GM21367 (cell line): ENCODE measurements around the gene POU6F2.

Experiments used
- ATAC-seq: cut with Tn5 transposase; IDR thresholded peaks from one replicate; pipeline ENCODE4 v1.9.1; 2021; ENCODE audit not compliant: unreplicated experiment

Gene POU6F2

DNA sequence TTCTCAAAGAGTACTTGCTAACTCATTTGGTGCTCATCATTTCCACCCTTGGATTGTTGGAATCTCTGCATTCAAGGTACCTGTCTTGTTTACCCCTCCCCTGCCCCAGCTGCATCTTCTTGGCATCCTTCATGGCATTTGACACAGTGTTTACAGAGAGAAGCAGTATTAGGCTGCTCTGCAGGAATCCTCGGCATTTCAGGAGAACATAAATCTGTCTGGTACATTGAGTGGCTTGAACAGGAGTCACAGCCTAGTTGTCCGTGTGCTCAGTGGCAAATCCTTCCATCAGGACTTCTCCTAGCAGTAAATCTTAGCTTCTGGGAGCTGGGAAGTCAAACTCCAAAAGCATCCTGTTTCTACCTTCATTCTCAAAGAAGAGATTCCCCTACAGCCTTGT, 451.7 kb downstream of the POU6F2 start:
- no peak for ATAC-seq

DNA sequence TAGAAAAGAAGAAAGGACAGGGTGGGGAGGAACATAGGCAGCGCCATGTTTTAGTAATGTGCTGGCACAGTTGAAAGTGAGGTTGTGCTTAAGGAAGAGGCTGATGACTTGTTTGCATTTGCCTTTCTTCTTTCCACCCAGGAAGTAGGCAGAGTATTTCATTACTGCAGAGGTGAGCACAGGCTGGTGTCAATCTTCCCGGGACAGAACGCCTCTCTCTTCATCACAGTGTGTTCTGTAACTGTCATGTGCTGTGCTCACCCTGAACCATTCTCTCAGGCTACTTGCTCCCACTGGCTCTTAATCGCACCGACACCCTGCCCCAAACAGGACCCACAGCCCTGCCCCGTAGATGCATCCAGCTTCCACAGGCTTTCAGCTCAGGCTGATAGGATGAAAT, 452.7 kb downstream of the POU6F2 start:
- no peak for ATAC-seq

DNA sequence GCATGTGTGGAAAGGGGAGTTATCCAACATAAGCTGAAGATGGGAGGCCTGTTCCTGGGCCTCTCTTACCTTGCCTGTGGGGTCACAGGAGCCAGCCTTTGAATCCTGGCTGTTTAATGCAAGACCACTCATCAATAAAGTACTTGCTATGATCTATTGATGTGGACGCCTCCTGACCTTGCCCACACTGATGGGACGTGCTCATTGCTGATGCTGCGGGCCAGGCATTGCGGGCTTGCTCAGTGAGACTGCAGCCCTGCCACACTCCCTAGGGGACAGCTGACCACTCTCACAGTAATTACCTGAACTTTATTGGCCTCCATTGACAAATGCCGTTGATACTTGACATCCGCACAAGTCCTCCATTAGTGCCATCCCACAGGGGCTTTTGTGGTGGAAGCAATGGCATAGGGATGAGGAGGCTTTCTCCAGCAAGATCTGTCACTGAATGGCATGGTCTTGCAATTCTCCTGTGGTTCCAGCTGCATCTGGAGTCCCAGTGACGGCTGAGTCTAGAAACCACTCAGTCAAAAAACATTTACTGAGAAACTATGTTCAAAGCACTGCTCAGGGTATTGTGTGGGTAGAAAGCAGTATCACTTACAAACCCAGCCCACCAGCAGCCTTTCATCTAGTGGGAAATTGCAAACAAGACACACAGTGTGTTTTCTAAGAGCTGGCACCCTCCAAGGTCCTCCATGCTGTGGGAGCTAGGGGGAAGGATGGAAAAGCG, 453.4 kb downstream of the POU6F2 start:
- ATAC-seq, result no peak

DNA sequence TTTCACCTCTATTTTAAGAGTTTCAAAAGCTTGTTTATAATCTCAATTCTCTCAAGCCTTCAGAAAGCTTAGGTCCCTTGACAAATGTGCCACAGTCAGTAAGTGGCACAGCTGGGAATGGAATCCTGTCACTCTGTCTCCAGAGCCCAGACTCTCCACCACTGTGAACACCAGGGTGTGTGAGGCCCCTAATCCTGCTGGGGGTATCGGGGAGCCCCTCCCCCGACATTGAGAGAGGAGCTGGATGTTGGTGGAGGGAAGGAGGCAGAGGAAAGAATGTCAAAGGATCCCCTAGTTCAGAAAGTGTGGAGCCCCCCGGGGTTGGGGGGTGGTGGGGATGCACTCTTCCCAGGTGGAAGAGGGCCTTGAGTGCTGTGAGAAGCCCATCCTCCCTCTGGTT, 454.7 kb downstream of the POU6F2 start:
- ATAC-seq, result no peak

DNA sequence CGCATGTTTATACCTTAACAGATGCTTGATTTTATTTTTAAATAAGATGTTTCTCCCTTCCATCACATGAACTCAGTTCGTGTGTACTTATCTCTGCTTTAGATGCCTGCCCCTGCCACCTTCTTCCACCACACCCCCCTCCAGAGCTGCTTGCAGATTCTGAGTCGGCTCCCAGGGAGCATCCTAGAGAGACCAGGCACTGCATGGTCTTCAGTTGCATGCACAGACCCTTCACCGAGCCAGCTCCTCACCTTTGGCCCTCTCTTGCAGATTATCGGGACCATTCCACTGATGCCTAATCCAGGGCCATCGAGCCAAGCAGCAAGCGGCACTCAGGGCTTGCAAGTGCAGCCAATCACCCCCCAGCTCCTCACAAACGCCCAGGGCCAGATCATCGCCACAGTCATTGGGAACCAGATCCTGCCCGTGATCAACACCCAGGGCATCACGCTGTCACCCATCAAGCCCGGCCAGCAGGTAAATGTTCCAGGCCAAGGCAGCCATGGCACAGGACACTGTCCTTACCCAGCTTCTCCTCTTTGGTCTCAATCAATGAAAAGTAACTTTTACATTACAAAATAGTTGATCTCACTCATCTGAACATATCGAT, 455.2 kb downstream of the POU6F2 start:
- ATAC-seq, result no peak

DNA sequence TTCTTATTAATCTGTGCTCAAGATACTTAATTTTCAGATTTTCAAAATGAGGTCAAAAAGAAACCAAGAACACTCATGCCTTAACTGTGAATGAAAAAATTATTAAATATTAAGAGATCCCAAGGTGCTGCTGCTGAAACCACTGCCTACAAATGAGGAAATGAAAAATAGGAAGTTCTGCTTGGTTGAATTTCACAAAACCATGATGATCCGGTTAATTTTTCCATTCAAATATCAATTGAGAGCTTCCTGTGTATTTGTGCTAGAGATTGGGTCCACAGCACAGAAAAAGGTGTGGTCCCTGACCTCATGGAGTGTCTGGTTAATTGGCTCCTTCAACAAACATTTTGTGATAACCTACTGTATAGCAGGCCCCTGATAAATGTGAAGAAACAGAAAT, 455.8 kb downstream of the POU6F2 start:
- ATAC-seq, result no peak

DNA sequence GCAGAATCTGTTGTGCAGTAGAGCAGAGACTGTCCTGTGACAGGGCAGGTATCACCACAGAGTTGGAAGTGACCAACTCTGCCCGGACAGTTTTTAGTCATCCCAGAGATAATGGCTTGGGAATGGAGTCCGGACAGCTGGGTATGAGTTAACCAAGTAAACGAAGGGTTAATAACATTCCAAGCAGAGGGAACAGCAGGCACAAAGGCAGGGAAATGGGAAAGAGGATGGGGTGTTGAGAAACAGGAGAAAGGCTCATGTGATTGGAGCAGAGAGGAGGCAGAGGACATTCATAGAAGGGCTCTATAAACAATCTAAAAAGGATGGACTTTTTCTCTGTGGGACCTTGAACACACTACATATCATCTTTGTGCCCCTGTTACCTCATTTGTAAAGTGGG, 456.3 kb downstream of the POU6F2 start:
- no peak for ATAC-seq

DNA sequence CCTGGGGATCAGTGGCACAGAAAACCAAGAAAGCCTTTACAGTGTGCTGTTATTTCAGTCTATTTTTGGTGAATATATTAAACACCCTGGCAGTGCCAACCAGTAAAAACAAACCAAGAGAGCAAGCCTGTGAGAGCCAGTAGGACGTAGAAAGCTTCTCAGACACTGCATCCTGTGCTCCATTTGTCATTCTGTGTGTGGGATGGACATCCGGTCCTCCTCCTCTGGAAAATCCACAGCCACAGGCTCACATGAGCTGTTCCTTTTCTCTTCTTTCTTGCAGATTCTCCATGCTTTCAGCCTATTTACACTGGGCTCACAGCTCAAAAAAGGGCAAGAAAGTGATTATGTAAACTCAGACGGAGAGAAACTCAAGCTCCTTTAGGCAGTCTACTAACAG, 468.8 kb downstream of the POU6F2 start:
- no peak for ATAC-seq

DNA sequence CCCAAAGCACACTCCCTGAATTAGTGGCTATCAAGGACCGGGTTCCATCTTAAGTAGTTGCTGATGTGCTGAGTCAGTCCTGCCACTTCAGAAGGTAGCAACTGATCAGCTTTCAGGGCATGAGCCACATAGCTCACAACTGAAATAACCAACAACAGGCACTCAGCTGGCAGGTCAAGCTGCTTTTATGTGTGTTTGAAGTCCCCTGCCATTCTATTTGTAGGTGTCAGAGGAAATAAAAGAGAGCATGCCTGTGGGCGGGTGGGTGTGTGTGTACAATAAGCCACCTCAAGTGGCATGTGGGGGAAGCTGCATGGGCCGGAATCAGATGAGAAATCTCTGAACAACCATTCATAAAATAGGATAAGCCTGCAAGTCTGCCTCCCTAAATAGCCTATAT, 474.2 kb downstream of the POU6F2 start:
- no peak for ATAC-seq

DNA sequence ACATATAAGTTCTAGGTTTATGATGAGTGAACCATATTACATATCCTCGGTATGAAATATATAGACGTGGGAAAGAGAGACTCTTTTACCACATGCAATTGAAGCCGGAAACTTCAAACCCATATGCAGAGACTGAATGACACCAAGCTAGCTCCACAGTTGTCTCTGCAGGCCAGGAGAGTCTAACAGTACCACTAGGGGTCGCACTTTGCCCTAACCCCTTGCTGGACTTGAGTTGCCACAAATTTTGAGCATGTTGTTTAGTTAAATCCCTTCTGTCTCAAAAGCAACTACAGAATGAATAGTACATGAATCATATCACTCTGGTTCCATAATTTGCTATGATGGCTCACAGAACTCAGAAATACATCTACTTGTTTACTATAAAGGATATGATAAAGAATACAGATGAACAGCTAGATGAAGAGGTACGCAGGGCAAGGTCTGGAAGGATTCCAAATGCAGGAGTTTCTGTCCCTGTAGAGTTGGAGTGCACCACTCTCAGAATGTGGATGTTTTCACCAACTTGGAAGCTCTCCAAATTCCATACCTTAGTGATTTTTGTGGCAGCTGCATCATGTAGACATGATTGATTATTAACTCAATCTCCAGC, 476.1 kb downstream of the POU6F2 start:
- peak; percentile 91 for ATAC-seq

DNA sequence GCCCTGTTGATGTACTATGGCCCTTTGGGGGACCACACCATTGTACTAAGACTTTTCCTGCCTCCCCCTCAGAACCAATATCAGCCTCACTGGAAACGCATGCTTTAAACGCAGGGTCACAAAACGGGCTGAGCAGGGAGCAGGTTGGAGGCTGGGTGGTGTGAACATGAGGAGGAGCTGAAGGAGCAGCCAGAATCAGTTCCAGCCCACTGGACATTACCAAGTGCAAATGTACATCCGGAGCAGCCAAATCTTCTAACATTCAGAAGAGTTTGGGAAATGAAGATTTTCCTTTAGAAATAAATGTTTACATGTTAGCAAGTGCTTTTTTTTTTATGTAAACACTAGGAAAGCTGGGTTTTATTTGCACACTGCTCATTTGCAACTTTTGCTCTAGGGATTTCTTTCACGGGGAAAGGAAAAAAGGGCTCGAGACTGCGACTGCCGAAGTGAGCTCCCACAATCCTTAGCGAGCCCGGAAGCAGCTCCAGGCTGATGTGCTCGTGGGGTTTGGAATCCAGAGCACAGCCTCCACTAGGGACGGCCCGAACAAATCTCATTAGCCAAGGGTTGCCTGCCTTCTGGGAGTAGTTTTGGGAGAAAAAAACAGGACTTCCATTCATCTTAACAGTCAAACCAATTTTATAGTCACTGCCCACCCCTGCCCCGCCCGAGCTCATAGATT, 480.5 kb downstream of the POU6F2 start:
- no peak for ATAC-seq

DNA sequence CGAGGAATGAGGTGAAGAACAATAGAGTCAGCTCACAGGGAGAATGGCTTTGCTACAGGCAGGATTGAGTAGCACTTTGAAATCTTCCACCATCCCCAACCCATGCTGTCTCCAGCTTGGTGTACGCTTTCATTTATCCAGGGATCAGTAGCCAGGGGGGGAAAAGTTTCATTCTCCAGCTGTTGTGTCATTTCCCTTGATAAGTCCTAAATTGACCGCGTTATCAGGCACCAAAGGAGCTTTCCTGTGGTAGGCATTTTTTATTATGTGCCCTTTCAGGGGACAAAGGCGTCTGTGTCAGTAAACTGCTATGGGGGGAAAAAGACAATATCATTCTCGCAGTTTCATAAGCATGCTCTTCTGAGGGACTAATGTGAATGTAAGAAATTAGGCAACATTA, 481.9 kb downstream of the POU6F2 start:
- ATAC-seq, result no peak

DNA sequence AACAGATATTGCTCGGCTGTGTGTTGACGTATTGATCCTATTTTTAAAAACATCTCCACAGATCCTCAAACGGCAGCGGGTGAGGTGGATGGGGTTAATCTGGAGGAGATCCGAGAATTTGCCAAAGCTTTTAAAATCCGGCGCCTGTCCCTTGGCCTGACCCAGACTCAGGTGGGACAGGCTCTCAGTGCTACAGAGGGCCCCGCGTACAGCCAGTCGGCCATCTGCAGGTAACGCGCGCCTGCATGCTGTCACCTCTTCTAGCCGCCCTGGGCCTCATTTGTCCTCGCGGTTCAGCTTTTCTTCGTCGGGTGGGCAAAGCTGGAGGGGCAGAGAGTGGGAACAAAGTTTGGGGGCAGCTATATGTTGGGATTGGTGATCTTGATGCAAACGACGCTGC, 482.8 kb downstream of the POU6F2 start:
- ATAC-seq, result no peak

DNA sequence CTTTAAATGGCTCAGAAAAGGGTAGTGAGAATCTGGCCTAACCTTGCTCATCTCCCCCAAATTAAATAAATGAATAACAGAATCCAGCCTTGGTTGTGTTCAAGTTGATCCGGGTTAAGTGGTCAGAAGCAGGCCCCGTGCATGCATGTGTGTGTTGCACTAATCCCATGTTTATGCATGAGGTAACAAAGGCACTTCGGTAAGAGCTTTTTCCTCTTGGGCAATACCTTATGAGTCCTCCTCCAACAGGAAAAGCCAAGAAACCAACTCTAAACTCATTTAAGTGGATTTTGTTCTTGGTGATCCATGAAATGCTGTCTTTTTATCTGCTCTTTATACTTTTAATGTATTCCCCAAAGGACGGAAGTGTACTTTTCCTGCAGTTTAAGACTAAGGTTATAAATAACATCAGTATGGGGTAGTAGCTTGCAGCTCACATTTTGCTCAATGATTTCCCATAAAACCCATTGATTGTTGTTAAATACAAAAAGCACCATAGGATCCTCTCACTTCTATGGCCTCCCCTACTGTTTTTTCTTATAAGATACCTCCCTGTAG, 483.6 kb downstream of the POU6F2 start:
- ATAC-seq, result no peak

DNA sequence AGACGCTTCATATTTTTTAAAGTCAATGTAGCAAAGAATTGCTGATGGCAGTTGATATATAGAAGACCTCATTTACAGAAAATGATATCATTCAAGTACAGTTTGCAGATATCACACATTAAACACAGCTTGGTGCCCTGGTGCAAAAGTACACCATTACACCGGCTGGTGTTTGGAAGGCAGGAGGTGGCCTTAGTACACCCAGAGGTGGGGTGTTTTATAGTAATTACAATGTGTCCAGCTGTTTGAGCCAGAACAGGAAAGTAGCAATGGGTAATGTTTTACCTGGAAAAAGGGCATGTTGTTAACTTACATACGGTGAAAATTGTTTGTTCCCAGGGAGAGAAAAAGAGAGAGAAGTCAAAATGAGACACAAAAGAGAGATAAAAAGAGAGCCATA, 485.5 kb downstream of the POU6F2 start:
- ATAC-seq, result no peak

DNA sequence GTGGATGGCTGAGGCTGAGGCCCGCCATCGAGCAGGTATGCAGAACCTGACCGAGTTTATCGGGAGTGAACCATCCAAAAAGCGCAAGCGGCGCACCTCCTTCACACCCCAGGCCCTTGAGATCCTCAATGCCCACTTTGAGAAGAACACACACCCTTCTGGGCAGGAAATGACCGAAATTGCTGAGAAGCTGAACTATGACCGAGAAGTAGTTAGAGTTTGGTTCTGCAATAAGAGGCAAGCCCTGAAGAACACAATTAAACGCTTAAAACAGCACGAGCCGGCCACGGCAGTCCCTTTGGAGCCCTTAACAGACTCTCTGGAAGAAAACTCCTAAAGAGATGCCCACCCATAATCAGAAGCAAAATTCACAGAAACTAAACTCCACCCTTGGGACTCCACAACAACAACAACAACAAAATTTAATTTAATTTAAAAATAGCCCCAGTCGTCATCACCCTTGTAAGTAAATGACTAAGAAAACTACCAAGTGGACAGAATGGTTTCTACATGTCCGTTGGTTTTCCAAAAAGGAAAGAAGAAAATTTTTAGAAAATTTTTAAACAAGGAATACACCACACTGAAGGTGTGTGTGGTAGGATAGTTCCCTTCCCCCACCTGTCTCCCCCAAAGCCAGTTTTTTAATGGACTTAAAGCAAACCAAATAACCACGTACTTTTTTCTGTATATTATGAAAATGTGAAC, 486.8 kb downstream of the POU6F2 start:
- peak; percentile 23 for ATAC-seq

DNA sequence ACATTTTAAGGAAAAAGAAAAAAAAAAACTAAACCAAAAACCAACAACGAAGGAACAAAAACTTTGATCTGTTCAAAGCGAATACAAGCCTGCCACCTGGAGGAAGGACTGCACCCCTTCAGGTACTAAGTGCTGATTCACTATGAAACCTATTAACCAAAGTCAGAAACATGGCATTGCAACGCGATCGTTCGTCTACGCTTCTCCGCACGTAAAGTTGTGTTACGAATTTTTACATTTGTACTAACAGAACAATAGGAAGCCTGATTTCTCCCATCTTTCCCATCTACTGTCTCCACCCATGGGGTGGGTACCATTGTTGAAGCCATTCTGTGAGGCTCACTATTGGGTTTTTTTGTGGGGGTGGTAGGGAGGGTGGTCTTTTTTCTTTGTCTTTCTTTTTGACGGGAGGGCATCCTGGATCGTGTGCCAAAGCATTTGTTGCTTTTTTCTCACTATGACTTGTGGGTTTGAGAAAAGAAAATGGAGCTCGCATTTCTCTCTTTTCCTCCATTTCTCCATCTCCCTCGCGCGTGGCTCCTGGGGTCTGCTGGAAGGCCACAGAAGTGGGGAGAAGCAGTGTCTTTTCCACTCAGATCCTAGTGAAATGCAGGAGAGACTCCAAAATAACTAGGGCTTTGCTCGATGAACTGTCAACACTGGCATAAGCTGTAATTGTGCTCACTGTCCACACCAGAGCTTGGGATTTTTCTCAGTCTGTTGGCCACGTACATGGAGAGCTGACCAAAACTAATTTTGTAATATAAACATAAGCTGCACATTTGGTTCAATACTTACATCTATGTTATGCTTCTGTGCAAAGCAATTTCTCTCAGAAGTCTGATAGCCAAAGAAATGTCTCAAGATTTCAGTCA, 487.6 kb downstream of the POU6F2 start:
- peak; percentile 83 for ATAC-seq

DNA sequence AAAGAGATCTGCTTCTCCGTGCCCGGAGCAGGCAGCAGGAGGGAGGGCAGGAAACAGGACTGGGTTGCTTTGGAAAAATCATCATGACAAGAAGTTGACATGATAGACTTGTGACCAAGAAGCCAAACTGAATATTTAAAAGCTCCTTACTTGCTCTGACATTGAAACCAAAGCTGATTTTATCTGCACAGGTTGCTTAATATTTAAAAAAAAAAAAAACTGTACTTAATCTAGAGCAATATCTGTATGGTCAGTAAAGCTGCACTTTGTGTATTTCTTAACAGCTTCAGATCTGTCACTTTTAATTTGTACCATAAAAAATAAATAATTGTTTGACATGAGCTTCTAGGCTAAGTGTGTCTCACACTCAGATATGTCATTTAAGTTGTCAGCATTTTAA, 490.6 kb downstream of the POU6F2 start:
- ATAC-seq, result no peak

DNA sequence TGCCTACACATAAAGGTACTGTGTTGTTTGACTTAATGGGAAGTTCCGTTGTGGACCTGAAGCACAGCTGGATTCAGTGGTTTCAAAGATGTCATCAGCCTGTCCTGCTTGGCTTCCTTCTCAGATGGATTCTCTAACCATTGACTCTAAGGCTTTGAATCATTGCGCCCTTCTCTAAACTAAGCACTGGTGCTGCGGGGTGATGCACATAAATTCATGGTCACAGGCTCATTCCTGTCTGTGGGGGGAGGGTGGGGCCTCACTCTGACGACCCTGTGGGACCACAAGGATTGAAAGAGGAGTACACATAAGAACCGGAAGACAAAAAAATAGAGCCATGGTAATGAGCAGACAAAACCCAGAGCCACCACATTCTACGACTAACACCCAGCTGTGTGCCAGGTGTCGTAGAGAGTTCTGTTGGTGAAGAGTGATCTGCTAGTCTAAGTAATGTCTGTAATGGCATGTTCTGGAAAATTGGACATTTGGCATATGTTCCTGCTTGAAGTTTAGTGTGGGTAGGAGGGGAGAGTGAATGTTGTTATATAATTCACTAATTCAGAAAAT, 491.2 kb downstream of the POU6F2 start:
- no peak for ATAC-seq

DNA sequence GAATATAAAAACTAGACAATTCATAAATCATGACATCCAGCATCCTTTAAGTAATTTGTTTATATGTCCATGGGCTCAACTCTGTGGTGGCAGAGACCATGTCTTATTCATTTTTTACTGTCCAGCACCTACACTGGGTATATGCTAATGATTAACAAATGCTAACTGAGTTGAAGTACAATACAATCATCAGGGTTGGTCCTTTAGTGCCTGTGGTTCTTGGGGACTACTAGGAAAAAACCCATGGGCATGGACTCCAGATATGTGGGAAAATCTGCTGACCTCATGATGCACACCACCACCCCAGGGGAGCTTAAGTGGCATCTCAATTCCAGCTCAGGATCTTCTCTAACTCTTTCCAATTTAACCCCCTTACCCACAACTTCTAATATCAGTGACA, 503.2 kb downstream of the POU6F2 start:
- no peak for ATAC-seq
